Suprapubic skin (tissue), 4 donors: ENCODE data around the gene TRIM15.

Experiments used
- CTCF ChIP-seq, 2 donors: fragments of 200-600 bp in 1 of 2; fragments of 450-650 bp in 1 of 2; sonication (generic) in 1 of 2; IDR thresholded peaks; one replicate each; pipeline ENCODE4 v1.5.1; 2016 to 2019; ENCODE audit warnings: antibody characterized with exemption in 2 of 2, mild to moderate bottlenecking in 1 of 2, moderate library complexity in 1 of 2
- EP300 ChIP-seq: sonication (generic); formaldehyde crosslinking; IDR thresholded peaks from one replicate; pipeline ENCODE4 v1.6.1; 2017; ENCODE audit warnings: antibody characterized with exemption
- POLR2A ChIP-seq, 2 donors: fragments of 450-650 bp; IDR thresholded peaks; one replicate each; pipeline ENCODE4 v1.6.1; 2017; ENCODE audit warnings: antibody characterized with exemption in 2 of 2, mild to moderate bottlenecking in 2 of 2, moderate library complexity in 2 of 2
- POLR2AphosphoS5 ChIP-seq, 3 donors: sonication (generic); formaldehyde crosslinking; IDR thresholded peaks; one replicate each; pipeline ENCODE4 v1.6.1; 2017; ENCODE audit warnings: antibody characterized with exemption in 3 of 3

GRCh38 chr6:30150671-30151395 lies 12.5 kb upstream of the TRIM15 start:
- TF ChIP-seq CTCF (IDR thresholded peaks at IDR 0.05) (no peak), POLR2A (IDR thresholded peaks at IDR 0.05) (no peak), EP300 (no peak), POLR2AphosphoS5 (IDR thresholded peaks at IDR 0.05) (no peak)
